GM12864 (cell line): ENCODE results near the gene LARP6.

Experiments used
- DNase-seq: peaks from one replicate; pipeline ENCODE4 v3.0.0-alpha.2; 2011; ENCODE audit warnings: low read depth
- H3K4me3 ChIP-seq: 2 replicates; pipeline ENCODE4 v1.5.1; 2011; ENCODE audit warnings: mild to moderate bottlenecking, low read depth, low read length, control low read depth
- TF ChIP-seq, protein P1 (sequence below): IDR thresholded peaks from 2 replicates; pipeline ENCODE4 v1.5.1; 2011; ENCODE audit warnings: low read depth, mild to moderate bottlenecking, moderate library complexity, low read length, control low read depth, inconsistent platforms; ENCODE audit errors: missing control alignments

LARP6 gene

DNA sequence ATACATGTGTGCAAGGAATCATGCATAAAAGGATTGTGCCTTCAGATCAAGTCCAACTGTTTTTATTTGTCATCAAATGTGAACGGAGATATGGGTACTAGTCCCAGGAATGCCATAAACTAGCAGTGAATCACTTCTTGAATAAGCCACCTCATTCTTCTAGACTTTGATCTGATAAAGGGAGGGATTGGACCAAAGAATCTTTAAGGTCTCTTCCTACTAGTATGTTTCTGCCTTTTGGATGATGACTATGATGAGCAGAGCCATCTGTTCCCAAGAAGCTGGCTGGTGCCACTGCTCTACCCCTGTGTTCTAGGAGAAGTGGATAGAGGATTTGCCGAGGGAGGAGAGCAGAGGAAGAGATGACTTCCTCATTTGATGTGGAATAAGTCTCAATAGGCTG is 61.8 kb downstream of the LARP6 start:
- H3K4me3 ChIP-seq: no peak overlapping the region
- TF ChIP-seq, protein P1, sequence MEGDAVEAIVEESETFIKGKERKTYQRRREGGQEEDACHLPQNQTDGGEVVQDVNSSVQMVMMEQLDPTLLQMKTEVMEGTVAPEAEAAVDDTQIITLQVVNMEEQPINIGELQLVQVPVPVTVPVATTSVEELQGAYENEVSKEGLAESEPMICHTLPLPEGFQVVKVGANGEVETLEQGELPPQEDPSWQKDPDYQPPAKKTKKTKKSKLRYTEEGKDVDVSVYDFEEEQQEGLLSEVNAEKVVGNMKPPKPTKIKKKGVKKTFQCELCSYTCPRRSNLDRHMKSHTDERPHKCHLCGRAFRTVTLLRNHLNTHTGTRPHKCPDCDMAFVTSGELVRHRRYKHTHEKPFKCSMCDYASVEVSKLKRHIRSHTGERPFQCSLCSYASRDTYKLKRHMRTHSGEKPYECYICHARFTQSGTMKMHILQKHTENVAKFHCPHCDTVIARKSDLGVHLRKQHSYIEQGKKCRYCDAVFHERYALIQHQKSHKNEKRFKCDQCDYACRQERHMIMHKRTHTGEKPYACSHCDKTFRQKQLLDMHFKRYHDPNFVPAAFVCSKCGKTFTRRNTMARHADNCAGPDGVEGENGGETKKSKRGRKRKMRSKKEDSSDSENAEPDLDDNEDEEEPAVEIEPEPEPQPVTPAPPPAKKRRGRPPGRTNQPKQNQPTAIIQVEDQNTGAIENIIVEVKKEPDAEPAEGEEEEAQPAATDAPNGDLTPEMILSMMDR: no peak
- no peak for DNase-seq

DNA sequence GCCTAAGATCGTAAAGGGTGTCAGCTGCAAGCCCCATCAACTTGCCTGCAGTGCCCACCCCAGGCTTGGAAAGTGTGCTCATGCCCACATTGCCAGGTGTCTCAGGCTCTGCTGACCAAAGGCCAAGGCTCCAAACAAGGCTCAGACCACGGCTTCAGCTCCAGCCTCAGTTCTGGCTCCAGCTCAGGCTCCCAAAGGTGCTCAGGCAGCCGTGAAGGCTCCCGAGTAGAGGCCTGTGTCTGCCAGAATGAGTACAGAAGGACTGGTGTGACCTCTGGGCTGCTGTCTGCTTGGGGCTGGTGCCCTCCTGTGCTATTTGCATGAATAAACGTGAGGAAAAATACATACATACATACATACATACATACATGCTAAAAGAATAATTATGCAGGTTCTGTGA is 62.7 kb downstream of the LARP6 start:
- TF ChIP-seq, protein P1: no peak
- no peak overlapping the region for H3K4me3 ChIP-seq
- no peak for DNase-seq

DNA sequence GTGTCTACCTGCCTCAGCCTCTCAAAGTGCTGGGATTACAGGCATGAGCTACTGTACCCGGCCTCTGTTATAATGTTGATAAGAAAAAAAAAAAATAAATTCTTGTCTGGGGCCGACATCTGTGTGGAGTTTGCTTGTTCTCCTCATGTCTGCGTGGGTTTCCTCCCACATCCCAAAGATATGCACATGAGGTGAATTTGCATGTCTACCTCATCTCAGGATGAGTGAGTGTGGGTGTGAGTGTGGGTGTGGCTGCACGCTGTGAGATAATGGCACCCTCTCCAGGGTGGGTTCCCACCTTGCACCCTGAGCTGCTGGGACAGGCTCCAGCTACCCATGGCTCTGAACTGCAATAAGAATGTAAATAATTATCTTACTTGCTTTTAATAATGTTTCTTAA is 64.7 kb downstream of the LARP6 start:
- TF ChIP-seq, protein P1: no peak
- DNase-seq: no peak
- no peak overlapping the region for H3K4me3 ChIP-seq

DNA sequence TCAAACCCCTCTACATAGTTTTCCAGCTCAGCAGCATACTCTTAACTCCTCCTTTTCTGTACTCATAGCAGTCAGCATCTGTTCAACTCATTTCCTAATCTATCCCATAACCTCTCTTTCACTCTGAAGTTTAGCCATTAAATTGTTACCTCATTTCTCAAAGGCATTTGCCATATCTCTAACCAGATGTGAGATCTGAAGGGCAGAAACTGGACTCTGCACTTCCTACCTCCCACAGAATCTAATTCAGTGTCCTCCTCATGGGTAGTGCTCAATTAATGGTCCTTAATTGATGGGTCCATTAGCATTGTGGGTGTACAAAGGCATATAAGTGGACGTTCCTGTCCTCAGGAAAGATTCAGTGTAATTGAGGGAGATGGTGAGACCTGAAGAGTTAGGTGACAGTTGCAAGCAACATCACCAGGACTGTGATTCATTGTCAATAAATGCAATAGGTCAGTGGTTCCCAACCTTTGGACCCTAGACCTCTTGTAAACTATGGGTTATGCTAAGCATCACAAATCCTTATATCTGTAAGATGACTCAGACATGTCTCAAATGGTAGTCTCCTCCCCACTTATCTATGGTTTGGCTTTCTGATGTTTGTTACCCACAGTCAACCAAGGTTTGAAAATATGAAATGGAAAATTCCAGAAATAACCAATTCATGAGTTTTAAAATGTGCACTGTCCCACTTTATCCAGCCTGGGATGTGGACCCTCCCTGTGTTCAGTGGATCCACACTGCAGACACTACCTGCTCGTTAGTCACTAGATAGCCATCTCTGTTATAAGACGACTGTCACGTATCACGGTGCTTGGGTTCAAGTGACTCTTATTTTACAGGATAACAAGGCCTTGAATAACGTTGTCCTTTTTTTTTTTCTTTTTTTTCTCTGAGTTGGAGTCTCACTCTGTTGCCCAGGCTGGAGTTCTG is 65.6 kb downstream of the LARP6 start:
- H3K4me3 ChIP-seq: no peak overlapping the region
- DNase-seq: no peak
- TF ChIP-seq, protein P1: no peak

DNA sequence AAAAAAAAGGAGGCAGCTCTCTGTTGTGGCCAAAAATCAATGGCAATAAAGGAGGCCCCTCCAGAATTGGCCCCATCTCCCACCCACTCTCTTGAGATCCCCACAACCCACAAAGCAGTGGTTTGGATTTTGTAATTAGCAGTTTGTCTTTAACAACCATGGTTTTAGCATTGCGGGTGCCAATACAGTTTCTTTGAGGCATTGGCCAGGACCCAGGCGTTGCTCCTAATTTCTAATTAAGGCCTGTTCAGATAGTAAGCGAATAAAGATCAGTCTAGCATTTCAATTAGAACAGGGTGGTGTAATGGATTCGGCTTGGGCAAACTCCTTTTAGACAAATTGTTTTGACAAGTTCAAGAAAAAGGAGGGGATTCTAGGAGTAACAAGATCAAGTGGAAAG is 67.0 kb downstream of the LARP6 start:
- no peak overlapping the region for H3K4me3 ChIP-seq
- TF ChIP-seq, protein P1: no peak
- no peak for DNase-seq

DNA sequence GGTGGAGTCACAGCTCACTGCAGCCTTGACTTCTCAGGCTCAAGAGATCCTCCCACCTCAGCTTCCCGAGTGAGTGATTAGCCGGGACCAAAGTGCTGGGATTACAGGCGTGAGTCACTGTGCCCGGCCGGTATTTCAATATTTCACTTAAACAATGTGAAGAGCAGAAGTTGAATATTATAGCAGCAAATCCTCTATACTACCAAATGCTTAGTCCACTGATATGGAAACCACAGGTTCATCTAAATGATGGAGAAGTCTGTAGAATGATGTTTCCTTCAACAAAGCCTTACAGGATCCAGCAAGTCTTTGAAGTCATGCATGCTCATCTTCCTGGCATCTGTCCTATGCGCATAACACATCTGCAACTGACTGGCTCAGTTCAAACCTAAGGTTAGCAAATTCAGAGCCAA is 70.3 kb downstream of the LARP6 start:
- DNase-seq: no peak
- H3K4me3 ChIP-seq: no peak overlapping the region
- TF ChIP-seq, protein P1: no peak

DNA sequence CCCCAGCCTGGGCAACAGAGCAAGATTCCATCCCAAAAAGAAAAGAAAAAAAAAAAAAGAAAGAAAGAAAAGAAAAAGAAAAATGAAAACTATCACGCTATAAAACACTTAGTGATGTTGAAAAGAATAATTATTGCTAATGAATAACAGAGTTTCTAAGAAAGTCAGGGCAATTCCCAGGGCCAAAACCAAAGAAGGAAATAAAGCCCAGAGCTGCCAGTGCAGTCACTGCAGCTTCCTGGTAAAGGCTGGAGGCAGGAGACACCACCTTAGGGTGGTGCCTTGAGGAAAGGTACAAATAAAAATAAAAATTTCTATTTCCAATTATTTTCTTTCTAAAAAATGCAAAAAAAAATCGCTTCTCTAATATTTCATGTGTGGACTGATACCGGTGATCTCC is 70.9 kb downstream of the LARP6 start:
- TF ChIP-seq, protein P1: no peak
- no peak for DNase-seq
- H3K4me3 ChIP-seq: no peak overlapping the region
